Kidney epithelial cell (primary cell): ENCODE results near the gene CHCHD3. TPM values are rescaled to one million over a fixed set of nuclear protein-coding genes. Genes with fewer than 3 reads are reported as not detected.

ENCODE experiments used
- DNase-seq: peaks from one replicate; pipeline ENCODE4 v3.0.0-alpha.2; 2010; ENCODE audit warnings: low read depth
- H3K27me3 ChIP-seq: 2 replicates; pipeline ENCODE4 v1.6.0; 2011; ENCODE audit warnings: low read length; ENCODE audit not compliant: control insufficient read depth, insufficient read depth
- H3K36me3 ChIP-seq: 2 replicates; pipeline ENCODE4 v1.5.1; 2011; ENCODE audit warnings: low read length; ENCODE audit not compliant: control insufficient read depth, insufficient read depth
- H3K4me3 ChIP-seq: 2 replicates; pipeline ENCODE4 v1.5.1; 2011; ENCODE audit warnings: low read depth, mild to moderate bottlenecking, control low read depth, low read length
- total RNA-seq: library from RNA; depleted of rRNA; stranded (reverse); fragments of >200 nt; gene quantifications from 2 replicates; pipeline ENCODE4 v1.2.3, GENCODE V29; 2015
- TF ChIP-seq, protein P1 (sequence below): IDR thresholded peaks from 2 replicates; pipeline ENCODE4 v1.5.1; 2011; ENCODE audit warnings: mild to moderate bottlenecking, moderate library complexity, low read length, control low read depth, inconsistent platforms; ENCODE audit not compliant: insufficient read depth, poor library complexity, severe bottlenecking

CHCHD3 gene
- total RNA-seq, 1 donor from 2014 or later: 119 TPM

- no peak for DNase-seq
- TF ChIP-seq, protein P1, sequence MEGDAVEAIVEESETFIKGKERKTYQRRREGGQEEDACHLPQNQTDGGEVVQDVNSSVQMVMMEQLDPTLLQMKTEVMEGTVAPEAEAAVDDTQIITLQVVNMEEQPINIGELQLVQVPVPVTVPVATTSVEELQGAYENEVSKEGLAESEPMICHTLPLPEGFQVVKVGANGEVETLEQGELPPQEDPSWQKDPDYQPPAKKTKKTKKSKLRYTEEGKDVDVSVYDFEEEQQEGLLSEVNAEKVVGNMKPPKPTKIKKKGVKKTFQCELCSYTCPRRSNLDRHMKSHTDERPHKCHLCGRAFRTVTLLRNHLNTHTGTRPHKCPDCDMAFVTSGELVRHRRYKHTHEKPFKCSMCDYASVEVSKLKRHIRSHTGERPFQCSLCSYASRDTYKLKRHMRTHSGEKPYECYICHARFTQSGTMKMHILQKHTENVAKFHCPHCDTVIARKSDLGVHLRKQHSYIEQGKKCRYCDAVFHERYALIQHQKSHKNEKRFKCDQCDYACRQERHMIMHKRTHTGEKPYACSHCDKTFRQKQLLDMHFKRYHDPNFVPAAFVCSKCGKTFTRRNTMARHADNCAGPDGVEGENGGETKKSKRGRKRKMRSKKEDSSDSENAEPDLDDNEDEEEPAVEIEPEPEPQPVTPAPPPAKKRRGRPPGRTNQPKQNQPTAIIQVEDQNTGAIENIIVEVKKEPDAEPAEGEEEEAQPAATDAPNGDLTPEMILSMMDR: no peak
- no peak overlapping the region for H3K4me3 ChIP-seq
- no peaks in the 10 kb centered on the region for H3K36me3 ChIP-seq
- no peaks in the 10 kb centered on the region for H3K27me3 ChIP-seq
These were observed 78.6 kb downstream of the CHCHD3 start for GRCh38 chr7:133003052-133003910.

DNA sequence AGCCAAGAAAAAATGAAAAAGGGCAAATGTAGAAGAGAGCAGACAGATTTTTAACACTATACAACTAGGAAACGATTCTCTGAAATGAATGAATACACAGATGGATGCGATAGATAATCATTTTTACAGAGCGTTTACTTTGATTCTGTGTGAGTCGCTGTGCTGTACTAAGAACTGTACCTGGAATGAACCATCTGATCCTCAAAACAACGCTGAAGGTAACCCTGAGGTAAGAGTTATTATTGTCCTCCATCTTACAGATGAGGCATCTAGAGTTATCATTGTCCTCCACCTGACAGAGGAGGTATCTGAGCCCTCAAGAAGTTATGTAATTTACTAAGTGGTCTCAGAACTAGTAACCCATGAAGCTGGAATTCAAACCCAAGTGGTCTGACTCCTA is 80.2 kb downstream of the CHCHD3 start:
- no peak for DNase-seq
- H3K4me3 ChIP-seq: no peak overlapping the region
- H3K27me3 ChIP-seq: no peaks in the 10 kb centered on the region
- TF ChIP-seq, protein P1: no peak
- no peaks in the 10 kb centered on the region for H3K36me3 ChIP-seq

DNA sequence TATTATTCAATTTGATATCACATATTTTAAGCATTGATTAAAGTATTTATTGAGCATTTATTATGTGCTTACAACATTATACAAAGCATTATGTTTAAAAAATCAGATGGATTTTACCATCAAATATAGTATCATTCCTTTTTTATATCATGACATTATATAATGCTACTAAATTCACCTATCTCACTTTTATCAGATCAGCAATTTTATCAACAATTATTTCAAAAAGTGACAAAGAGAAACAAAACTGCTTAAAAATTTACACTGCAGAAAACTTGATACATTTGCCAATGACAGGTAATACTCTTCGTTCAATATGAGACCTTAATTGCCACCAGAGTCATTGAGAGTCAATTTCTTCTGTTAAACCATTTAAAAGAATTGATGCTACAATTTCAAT is 82.0 kb downstream of the CHCHD3 start:
- TF ChIP-seq, protein P1: no peak
- Histone ChIP-seq H3K4me3 (no peak overlapping the region), H3K36me3 (no peaks in the 10 kb centered on the region), H3K27me3 (no peaks in the 10 kb centered on the region)
- DNase-seq: no peak

GRCh38 chr7:132998763-132999162 is 83.1 kb downstream of the CHCHD3 start:
- no peak overlapping the region for H3K4me3 ChIP-seq
- no peaks in the 10 kb centered on the region for H3K36me3 ChIP-seq
- DNase-seq: no peak
- TF ChIP-seq, protein P1: no peak
- no peaks in the 10 kb centered on the region for H3K27me3 ChIP-seq

DNA sequence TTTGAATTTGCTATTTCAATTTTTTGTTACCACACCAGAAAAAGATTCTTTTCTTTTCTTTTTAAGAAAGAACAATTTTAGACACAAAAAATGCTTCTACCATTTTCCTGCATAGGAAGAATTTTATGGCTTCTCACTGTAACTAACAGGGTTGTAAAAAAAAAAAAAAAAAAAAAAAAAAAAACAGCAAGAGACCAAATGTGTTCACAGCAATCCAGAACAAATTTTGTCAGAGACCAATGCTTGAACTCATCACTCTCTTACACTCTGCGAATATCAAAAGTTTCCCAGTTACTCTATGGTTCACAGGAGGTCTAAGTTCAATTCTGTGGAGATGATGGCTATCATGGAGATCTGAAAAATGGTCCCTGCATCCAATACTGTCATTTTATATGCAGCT is 84.4 kb downstream of the CHCHD3 start:
- H3K36me3 ChIP-seq: no peaks in the 10 kb centered on the region
- H3K27me3 ChIP-seq: no peaks in the 10 kb centered on the region
- H3K4me3 ChIP-seq: no peak overlapping the region
- TF ChIP-seq, protein P1: no peak
- DNase-seq: no peak

GRCh38 chr7:132996581-132997242 is 85.2 kb downstream of the CHCHD3 start:
- H3K4me3 ChIP-seq: no peak overlapping the region
- peak; percentile 23 for DNase-seq
- H3K27me3 ChIP-seq: no peaks in the 10 kb centered on the region
- TF ChIP-seq, protein P1: no peak
- no peaks in the 10 kb centered on the region for H3K36me3 ChIP-seq
